ENCODE data around the gene BNIP3.

The BNIP3 gene

DNA sequence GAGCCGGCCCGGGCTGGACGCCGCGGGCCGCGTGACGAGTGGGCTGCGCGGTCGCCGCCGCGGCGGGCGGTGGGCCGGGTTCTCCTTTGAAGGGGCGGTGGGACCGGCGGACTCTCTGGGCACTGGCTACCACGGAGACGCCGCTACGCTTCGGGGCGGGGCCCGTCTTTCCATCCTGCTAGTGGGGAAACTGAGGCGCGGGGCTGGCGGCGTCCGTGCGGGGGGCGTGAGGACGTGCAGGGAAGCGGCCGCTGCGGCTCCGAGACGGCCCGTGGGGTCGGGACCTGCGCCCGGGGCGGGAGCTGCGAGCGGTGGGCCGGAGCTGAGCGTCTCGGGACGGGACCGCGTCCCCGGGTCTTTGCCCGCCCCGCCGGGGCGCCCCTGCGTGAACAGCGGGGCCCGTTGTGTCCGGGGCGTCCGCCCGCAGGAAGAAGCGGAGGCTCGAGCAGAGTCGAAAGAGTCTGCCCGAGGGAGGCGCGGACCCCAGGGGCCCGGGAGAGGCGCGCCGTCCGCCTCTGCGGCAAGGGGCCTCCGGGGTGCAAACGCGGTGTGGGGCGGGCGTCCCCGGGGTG, 548 bp upstream of the BNIP3 start:
- Histone ChIP-seq H3K27me3 (ENCODE audit: insufficient read depth, low read depth) (no peaks in the 10 kb centered on the region), H3K4me1 (ENCODE audit: low read depth, poor library complexity, severe bottlenecking) (no peaks in the 10 kb centered on the region), H3K4me3 (IDR thresholded peaks at IDR 0.05; ENCODE audit: insufficient read depth, low read depth, low read length) (no peak overlapping the region), H4K20me1 (ENCODE audit: insufficient read depth) (no peaks in the 10 kb centered on the region), H3K36me3 (ENCODE audit: insufficient read depth) (no peaks in the 10 kb centered on the region), H3K4me2 (no peak overlapping the region), H3K27ac (no peak overlapping the region), H3K79me2 (ENCODE audit: insufficient read depth, low read depth) (no peaks in the 10 kb centered on the region), H3K9ac (no peak overlapping the region), H2AFZ (ENCODE audit: low read depth) (no peak overlapping the region)
- TF ChIP-seq, protein P1, sequence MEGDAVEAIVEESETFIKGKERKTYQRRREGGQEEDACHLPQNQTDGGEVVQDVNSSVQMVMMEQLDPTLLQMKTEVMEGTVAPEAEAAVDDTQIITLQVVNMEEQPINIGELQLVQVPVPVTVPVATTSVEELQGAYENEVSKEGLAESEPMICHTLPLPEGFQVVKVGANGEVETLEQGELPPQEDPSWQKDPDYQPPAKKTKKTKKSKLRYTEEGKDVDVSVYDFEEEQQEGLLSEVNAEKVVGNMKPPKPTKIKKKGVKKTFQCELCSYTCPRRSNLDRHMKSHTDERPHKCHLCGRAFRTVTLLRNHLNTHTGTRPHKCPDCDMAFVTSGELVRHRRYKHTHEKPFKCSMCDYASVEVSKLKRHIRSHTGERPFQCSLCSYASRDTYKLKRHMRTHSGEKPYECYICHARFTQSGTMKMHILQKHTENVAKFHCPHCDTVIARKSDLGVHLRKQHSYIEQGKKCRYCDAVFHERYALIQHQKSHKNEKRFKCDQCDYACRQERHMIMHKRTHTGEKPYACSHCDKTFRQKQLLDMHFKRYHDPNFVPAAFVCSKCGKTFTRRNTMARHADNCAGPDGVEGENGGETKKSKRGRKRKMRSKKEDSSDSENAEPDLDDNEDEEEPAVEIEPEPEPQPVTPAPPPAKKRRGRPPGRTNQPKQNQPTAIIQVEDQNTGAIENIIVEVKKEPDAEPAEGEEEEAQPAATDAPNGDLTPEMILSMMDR (conservative IDR thresholded peaks at IDR 0.05; ENCODE audit: low read depth, low read length), result no peak

DNA sequence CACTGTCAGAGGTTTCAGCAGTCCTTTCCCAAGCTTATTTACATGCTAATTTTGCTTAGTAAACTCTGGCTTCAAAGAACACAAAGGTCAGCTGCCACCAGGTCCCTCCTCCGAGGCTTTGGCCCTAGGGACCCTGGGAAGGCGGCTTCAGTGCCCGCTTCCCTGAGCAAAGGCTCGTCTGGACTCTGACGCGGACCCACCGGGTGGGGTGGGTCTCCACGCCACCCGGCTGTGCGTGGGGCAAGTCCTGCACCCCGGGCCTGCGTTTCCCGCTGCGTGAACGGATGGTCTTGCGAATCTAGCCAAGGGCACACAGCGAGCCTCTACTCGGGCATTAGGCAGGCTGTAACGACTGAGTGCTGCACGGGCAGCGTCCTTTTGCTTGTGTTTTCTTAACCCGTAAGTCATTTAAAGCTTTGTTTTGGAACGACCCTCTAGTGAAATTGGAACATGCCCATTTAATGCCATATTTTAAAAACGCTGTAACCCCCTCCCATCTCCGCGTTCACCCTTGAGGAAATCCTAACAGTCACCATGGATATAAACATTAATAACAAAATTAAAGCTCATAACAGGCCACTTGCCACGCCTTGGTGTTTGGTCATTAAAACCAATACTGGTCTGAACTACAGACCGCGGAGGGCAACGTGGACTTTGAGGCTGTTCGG, 828 bp downstream of the BNIP3 start:
- H4K20me1 ChIP-seq (ENCODE audit: insufficient read depth), result no peaks in the 10 kb centered on the region
- H3K79me2 ChIP-seq (ENCODE audit: insufficient read depth, low read depth), result no peaks in the 10 kb centered on the region
- no peak overlapping the region for H3K27ac ChIP-seq
- no peak overlapping the region for H3K4me3 ChIP-seq (IDR thresholded peaks at IDR 0.05; ENCODE audit: insufficient read depth, low read depth, low read length)
- H3K27me3 ChIP-seq (ENCODE audit: insufficient read depth, low read depth), result no peaks in the 10 kb centered on the region
- H3K4me1 ChIP-seq (ENCODE audit: low read depth, poor library complexity, severe bottlenecking), result no peaks in the 10 kb centered on the region
- H3K9ac ChIP-seq, result no peak overlapping the region
- TF ChIP-seq, protein P1 (conservative IDR thresholded peaks at IDR 0.05; ENCODE audit: low read depth, low read length), result no peak
- no peaks in the 10 kb centered on the region for H3K36me3 ChIP-seq (ENCODE audit: insufficient read depth)
- H2AFZ ChIP-seq (ENCODE audit: low read depth), result no peak overlapping the region
- no peak overlapping the region for H3K4me2 ChIP-seq

DNA sequence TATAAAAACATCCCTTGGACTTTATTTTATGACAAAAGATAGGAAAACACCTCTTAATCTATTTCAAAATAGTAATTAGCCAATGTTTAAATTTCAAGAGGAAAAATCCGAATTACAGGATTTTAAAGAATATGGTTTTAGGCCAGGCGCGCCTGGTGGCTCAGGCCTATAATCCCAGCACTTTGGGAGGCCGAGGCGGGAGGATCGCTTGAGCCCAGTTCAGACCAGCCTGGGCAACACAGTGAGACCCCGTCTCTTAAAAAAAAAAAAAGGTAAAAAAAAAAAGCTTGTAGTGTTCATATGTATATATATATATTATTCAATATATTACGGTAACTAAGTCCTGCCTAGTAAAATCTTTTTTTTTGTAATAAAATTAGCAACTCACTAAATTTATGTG, 1.4 kb downstream of the BNIP3 start:
- TF ChIP-seq, protein P1 (conservative IDR thresholded peaks at IDR 0.05; ENCODE audit: low read depth, low read length), result no peak
- Histone ChIP-seq H3K36me3 (ENCODE audit: insufficient read depth) (no peaks in the 10 kb centered on the region), H3K79me2 (ENCODE audit: insufficient read depth, low read depth) (no peaks in the 10 kb centered on the region), H4K20me1 (ENCODE audit: insufficient read depth) (no peaks in the 10 kb centered on the region), H3K4me1 (ENCODE audit: low read depth, poor library complexity, severe bottlenecking) (no peaks in the 10 kb centered on the region), H3K4me2 (no peak overlapping the region), H3K9ac (no peak overlapping the region), H3K27me3 (ENCODE audit: insufficient read depth, low read depth) (no peaks in the 10 kb centered on the region), H3K27ac (no peak overlapping the region), H2AFZ (ENCODE audit: low read depth) (no peak overlapping the region), H3K4me3 (IDR thresholded peaks at IDR 0.05; ENCODE audit: insufficient read depth, low read depth, low read length) (no peak overlapping the region)

DNA sequence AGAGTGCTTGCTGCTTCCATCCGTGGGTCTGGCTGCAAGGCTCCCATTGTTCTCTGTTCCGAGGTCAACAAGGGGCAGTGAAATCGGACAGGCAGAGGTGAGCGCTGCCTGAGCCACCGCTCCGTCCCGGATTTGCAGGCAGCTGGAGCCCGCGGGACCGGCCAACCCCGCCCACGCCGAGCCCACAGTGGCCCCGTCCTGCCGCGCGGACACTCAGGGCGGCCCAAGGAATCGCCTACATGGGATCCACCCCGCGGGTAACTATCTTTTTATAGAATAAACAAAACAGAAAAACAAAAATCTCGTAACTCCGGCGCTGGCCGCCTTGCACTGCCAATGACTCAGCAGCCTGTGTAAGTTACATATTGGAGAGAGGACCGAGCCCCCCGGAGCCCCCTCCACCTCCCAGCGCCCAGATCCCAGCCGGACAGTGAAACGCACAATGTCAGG, 1.9 kb downstream of the BNIP3 start:
- Histone ChIP-seq H3K9ac (no peak overlapping the region), H3K36me3 (ENCODE audit: insufficient read depth) (no peaks in the 10 kb centered on the region), H3K4me1 (ENCODE audit: low read depth, poor library complexity, severe bottlenecking) (no peaks in the 10 kb centered on the region), H4K20me1 (ENCODE audit: insufficient read depth) (no peaks in the 10 kb centered on the region), H3K4me2 (no peak overlapping the region), H3K79me2 (ENCODE audit: insufficient read depth, low read depth) (no peaks in the 10 kb centered on the region), H3K4me3 (IDR thresholded peaks at IDR 0.05; ENCODE audit: insufficient read depth, low read depth, low read length) (no peak overlapping the region), H2AFZ (ENCODE audit: low read depth) (no peak overlapping the region), H3K27ac (no peak overlapping the region), H3K27me3 (ENCODE audit: insufficient read depth, low read depth) (no peaks in the 10 kb centered on the region)
- TF ChIP-seq, protein P1 (conservative IDR thresholded peaks at IDR 0.05; ENCODE audit: low read depth, low read length), result no peak

Data from KMS-11 (cell line).